Smooth muscle cell (in vitro differentiated cells): Measurements from ENCODE around the gene XXYLT1. TPM values are rescaled to one million over a fixed set of nuclear protein-coding genes. Genes with fewer than 3 reads are reported as not detected.

ENCODE experiments used
- DNase-seq: peaks from one replicate; lab custom pipeline; 2025; ENCODE audit not compliant: unreplicated experiment; lab: John Stamatoyannopoulos, UW
- H2AFZ ChIP-seq: fragments of 200-600 bp; sonication (generic); 2 replicates; pipeline ENCODE4 v1.6.0; 2016; ENCODE audit warnings: antibody characterized with exemption, low read depth, mild to moderate bottlenecking
- H3F3A ChIP-seq: fragments of 200-600 bp; sonication (generic); 2 replicates; pipeline ENCODE4 v1.6.0; 2017; ENCODE audit warnings: antibody characterized with exemption, low read depth
- H3K27ac ChIP-seq: fragments of 200-600 bp; sonication (generic); 2 replicates; pipeline ENCODE4 v1.5.1; 2016; ENCODE audit warnings: low read depth, mild to moderate bottlenecking
- H3K27me3 ChIP-seq: fragments of 200-600 bp; sonication (generic); 2 replicates; pipeline ENCODE4 v1.6.1; 2016; ENCODE audit warnings: low read depth, mild to moderate bottlenecking
- H3K36me3 ChIP-seq: fragments of 200-600 bp; sonication (generic); 2 replicates; pipeline ENCODE4 v1.5.1; 2016; ENCODE audit warnings: low read depth
- H3K4me1 ChIP-seq: fragments of 200-600 bp; sonication (generic); 2 replicates; pipeline ENCODE4 v1.5.1; 2016; ENCODE audit warnings: low read depth
- H3K4me2 ChIP-seq: fragments of 200-600 bp; sonication (generic); 2 replicates; pipeline ENCODE4 v1.6.0; 2016; ENCODE audit warnings: mild to moderate bottlenecking
- H3K4me3 ChIP-seq: fragments of 200-600 bp; sonication (generic); 2 replicates; pipeline ENCODE4 v1.5.1; 2016; ENCODE audit warnings: mild to moderate bottlenecking
- H3K79me2 ChIP-seq: fragments of 200-600 bp; sonication (generic); 2 replicates; pipeline ENCODE4 v1.6.0; 2016; ENCODE audit warnings: low read depth, mild to moderate bottlenecking
- H3K9ac ChIP-seq: fragments of 200-600 bp; sonication (generic); 2 replicates; pipeline ENCODE4 v1.6.0; 2016; ENCODE audit warnings: low read depth
- H3K9me3 ChIP-seq: fragments of 200-600 bp; sonication (generic); replicated peaks from 2 replicates; pipeline ENCODE4 v1.5.1; 2016; ENCODE audit warnings: low read depth
- H4K20me1 ChIP-seq: fragments of 200-600 bp; sonication (generic); 2 replicates; pipeline ENCODE4 v1.6.0; 2016; ENCODE audit warnings: low read depth
- WGBS: methylation state at CpG from one replicate; pipeline ENCODE4 v1.1.7; 2016; ENCODE audit warnings: low lambda C conversion rate; 5-methylcytosine and 5-hydroxymethylcytosine counted together
- polyA plus RNA-seq: library from polyadenylated mRNA; unstranded; fragments of >200 nt; fragmentation: Nextera tagmentation; extraction: Ambion mirVana; gene quantifications from 2 replicates; pipeline ENCODE4 v1.2.1, GENCODE V29; 2016
- total RNA-seq: library from RNA; depleted of rRNA; stranded (reverse); fragments of >200 nt; gene quantifications from 2 replicates; pipeline ENCODE4 v1.2.3, GENCODE V29; 2014
- TF ChIP-seq, protein P1 (sequence below): fragments of 200-600 bp; sonication (generic); IDR thresholded peaks from 2 replicates; pipeline ENCODE4 v1.5.1; 2017; ENCODE audit warnings: borderline replicate concordance, mild to moderate bottlenecking, antibody characterized with exemption; ENCODE audit not compliant: insufficient read depth, poor library complexity, severe bottlenecking

The XXYLT1 gene
- total and polyA plus RNA-seq, 2 experiments from 2014 or later = 22.2 to 35.4 TPM

DNA sequence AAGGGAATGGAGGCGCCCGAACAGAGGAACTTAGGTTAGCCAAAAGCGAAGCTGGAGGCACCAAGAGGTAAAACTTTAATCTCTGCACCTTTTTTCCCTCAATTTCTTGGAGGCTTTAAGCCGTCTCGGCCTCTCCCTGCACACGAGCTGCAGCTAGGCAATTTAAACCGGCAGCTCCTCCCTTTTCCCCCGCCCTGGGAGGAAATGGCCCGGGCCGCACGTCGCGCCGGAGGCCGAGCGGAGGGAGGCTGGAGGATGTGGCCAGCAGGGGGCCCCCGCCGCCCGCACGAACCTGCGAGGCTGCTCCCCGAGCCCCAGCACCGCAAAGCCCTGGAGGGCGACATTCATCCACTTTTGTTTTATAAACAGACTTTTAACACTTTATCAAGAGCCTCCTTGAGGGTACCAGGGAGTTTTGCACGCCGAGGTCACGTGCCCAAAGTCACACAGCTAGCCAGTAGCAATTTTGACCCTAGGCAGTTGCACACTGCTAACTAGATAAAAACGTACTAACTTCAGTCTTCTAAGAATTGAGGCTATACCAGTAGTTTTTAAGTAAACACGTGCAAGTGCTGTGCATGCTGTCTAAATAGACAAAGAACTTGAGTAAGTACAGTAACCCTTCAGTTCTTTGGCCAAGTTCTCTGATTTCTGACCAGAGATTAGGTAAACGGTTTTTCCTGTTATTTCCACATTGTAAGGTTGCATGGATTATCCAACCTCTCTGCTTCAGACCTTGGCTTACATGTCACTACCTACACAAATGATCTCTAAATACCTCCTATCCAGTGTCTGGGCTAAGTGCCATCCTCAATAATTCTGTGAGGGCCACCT, 668 bp upstream of the XXYLT1 start:
- TF ChIP-seq, protein P1, sequence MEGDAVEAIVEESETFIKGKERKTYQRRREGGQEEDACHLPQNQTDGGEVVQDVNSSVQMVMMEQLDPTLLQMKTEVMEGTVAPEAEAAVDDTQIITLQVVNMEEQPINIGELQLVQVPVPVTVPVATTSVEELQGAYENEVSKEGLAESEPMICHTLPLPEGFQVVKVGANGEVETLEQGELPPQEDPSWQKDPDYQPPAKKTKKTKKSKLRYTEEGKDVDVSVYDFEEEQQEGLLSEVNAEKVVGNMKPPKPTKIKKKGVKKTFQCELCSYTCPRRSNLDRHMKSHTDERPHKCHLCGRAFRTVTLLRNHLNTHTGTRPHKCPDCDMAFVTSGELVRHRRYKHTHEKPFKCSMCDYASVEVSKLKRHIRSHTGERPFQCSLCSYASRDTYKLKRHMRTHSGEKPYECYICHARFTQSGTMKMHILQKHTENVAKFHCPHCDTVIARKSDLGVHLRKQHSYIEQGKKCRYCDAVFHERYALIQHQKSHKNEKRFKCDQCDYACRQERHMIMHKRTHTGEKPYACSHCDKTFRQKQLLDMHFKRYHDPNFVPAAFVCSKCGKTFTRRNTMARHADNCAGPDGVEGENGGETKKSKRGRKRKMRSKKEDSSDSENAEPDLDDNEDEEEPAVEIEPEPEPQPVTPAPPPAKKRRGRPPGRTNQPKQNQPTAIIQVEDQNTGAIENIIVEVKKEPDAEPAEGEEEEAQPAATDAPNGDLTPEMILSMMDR = peak; percentile 96
- no peaks in the 10 kb centered on the region for H3K36me3 ChIP-seq
- H4K20me1 ChIP-seq = peaks cover 12% of the 10 kb centered on the region
- H2AFZ ChIP-seq = peak overlapping the region; percentile 87
- peak overlapping the region; percentile 75 for H3K4me3 ChIP-seq
- peak overlapping the region; percentile 10 for H3K27ac ChIP-seq
- H3K27me3 ChIP-seq = no peaks in the 10 kb centered on the region
- peak; percentile 68 for DNase-seq
- H3K9me3 ChIP-seq = no peaks in the 10 kb centered on the region
- 3% methylated on average over 30 of the region's 30 CpGs for WGBS
- H3K4me2 ChIP-seq = peak overlapping the region; percentile 98
- peaks cover 18% of the 10 kb centered on the region for H3K79me2 ChIP-seq
- peak overlapping the region; percentile 43 for H3K9ac ChIP-seq
- H3K4me1 ChIP-seq = peaks cover 9% of the 10 kb centered on the region
- H3F3A ChIP-seq = no peaks in the 10 kb centered on the region

DNA sequence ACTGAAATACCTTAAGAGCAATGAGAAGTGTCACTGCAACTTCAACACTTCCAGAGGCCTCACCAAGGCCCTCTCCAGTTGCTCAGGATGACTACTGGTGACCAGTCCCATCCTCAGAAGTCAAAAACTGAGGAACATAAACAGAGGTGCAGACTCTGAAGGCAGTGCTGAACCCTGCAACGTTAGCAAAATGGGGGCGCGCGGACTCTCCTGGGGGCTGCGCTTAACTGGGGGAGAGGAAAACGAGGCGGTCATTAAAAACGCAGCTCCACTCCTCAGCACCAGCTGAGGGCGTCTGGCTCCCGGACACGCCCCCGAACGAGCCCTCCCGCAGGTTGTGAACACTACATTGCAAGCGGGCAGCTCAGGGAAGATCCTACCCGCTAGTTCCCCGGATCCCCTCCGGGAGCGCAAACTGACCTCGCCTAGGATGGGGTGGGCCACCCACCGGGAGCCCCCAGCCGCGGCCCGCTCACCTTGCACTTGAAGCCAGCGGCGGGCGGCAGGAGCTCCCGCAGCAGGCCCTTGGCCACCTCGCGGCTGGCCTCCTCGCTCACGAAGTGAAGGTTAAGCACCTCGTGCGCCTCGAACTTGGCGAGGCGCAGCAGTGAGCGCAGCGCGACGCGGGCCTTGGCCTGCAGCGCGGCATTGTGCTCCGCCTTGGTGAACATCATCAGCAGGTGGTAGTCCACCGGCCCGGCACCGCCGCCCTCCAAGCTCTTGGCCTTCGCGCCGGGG, 711 bp downstream of the XXYLT1 start:
- H3K9ac ChIP-seq = peak overlapping the region; percentile 43
- no peaks in the 10 kb centered on the region for H3K9me3 ChIP-seq
- TF ChIP-seq, protein P1 = no peak
- peaks cover 18% of the 10 kb centered on the region for H3K79me2 ChIP-seq
- peak overlapping the region; percentile 87 for H2AFZ ChIP-seq
- WGBS = 1% methylated on average over 49 of the region's 52 CpGs
- no peaks in the 10 kb centered on the region for H3K27me3 ChIP-seq
- H3K4me3 ChIP-seq = peak overlapping the region; percentile 75
- no peaks in the 10 kb centered on the region for H3F3A ChIP-seq
- H3K4me1 ChIP-seq = peaks cover 9% of the 10 kb centered on the region
- H4K20me1 ChIP-seq = peaks cover 12% of the 10 kb centered on the region
- no peak for DNase-seq
- H3K27ac ChIP-seq = no peak overlapping the region
- peak overlapping the region; percentile 98 for H3K4me2 ChIP-seq
- H3K36me3 ChIP-seq = no peaks in the 10 kb centered on the region

DNA sequence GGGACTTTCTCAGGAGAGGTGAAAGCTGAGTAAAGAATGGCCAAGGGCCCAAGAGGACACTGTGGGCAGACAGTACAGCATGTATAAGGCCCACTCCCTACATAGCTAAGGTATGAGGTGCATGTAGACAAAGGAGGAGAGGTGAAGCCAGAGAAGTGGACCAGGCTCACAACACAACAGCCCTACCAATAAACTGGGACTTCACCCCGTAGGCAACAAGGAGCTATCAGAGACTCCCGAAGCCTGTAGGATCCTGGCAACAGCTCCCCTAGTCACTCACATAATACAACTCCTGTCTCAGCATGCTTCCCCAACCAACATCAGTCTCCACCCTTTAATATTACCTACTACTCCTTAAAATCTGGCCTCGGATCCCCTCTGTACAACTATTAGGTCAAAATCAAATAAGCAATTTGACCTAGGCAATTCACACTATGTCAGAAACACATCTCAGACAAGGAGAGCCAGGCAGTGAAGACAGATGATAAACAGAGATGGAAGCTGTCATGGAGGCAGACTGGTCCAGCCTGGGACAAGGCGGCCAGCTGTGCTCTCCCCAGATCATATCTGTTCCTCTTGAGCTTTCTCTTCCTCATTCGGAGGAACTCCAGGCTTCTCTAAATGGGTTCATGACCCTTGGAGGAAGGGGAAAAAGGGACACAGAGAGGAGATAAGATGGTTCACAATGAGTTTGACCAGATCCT, 1.4 kb downstream of the XXYLT1 start:
- peaks cover 12% of the 10 kb centered on the region for H4K20me1 ChIP-seq
- peak overlapping the region; percentile 75 for H3K4me3 ChIP-seq
- H3K9me3 ChIP-seq = no peaks in the 10 kb centered on the region
- H3K36me3 ChIP-seq = no peaks in the 10 kb centered on the region
- peaks cover 9% of the 10 kb centered on the region for H3K4me1 ChIP-seq
- H3F3A ChIP-seq = no peaks in the 10 kb centered on the region
- H3K27ac ChIP-seq = no peak overlapping the region
- H3K4me2 ChIP-seq = peak overlapping the region; percentile 98
- H2AFZ ChIP-seq = peak overlapping the region; percentile 87
- peaks cover 18% of the 10 kb centered on the region for H3K79me2 ChIP-seq
- H3K9ac ChIP-seq = no peak overlapping the region
- WGBS = 45% methylated on average over 5 of the region's 5 CpGs
- no peak for DNase-seq
- H3K27me3 ChIP-seq = no peaks in the 10 kb centered on the region
- TF ChIP-seq, protein P1 = no peak
